ENCODE results near the gene PURB.

Gene PURB

DNA sequence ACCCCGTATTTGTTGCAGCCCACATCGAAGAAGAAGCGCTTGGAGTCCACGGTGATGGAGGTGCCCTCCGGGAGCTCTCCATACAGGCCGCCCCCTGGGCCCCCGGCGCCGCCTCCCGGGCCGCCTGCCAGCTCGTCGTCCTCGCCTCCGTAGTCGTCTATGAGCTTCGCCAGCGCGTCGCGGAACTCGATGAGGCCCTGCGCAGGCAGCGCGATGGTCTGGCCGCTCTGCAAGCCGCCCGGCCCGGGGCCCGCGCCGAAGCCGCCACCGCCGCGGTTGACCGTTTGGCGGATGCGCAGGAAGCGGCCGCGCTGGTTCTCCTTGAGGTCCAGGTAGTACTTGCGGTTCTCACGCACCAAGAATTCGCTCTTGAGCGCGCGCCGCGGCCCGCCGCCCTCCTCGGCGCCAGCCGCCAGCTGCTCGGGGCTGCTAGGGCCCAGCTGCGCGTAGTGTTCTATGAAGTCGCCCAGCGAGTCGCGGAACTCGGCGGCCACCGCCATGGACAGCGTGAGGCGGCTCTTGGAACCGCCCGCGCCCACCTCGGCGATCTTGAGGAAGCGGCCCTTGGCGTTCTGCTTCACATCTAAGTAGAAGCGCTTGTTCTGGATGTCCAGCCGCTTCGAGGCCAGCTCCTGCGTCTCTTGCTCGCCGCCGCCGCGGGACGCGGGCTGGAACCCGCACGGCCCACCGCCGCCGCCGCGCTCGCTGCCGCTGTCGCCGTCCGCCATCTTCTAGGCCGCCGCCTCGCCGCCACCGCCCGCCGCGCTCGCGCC is 523 bp downstream of the PURB start:
- Histone ChIP-seq H3K4me3 (ENCODE audit: control insufficient read depth in 1 of 7, extremely low read depth in 1 of 7, insufficient read depth in 4 of 7, low read depth in 2 of 7, low read length in 6 of 7) (peak overlapping the region; percentile 76 to 96 (median 88)), H3K36me3 (ENCODE audit: control insufficient read depth in 4 of 4, insufficient read depth in 4 of 4, low read length in 3 of 4) (peaks cover 4 to 19% (median 6%) of the 10 kb centered on the region in 4 experiments), H3K9me3 (ENCODE audit: control extremely low read depth in 1 of 5, control insufficient read depth in 4 of 5, insufficient read depth in 2 of 5, low read depth in 1 of 5, low read length in 4 of 5) (no peaks in the 10 kb centered on the region), H3K27me3 (replicated peaks in 2 of 5; ENCODE audit: control insufficient read depth in 4 of 5, insufficient read depth in 5 of 5, low read length in 4 of 5) (no peaks in the 10 kb centered on the region), H3K4me1 (ENCODE audit: control extremely low read depth in 1 of 4, control insufficient read depth in 4 of 4, insufficient read depth in 4 of 4, low read length in 3 of 4) (peaks cover 39 to 64% (median 52%) of the 10 kb centered on the region in 4 experiments), H3K27ac (ENCODE audit: insufficient read depth in 1 of 2, low read depth in 1 of 2, low read length in 2 of 2, poor library complexity in 1 of 2, severe bottlenecking in 2 of 2) (peak overlapping the region; percentile 84 to 94)
- peak; percentile 56 to 76 (median 71) for DNase-seq
- ChIA-PET POLR2A (interaction anchor here (0.7 to 2.7 kb wide), 8 partner anchors 11 to 227 kb away, joined by 3 to 22 read pairs (median 6); partner anchors contain the start of genes H2AZ2 and TBRG4), CTCF (interaction anchor here (1.0 to 2.0 kb wide), 9 partner anchors 9 to 93 kb away, joined by 3 to 6 read pairs (median 3); partner anchors contain the start of gene H2AZ2)
- 0% methylated on average over 106 of the region's 107 CpGs for WGBS (ENCODE audit: insufficient coverage)

DNA sequence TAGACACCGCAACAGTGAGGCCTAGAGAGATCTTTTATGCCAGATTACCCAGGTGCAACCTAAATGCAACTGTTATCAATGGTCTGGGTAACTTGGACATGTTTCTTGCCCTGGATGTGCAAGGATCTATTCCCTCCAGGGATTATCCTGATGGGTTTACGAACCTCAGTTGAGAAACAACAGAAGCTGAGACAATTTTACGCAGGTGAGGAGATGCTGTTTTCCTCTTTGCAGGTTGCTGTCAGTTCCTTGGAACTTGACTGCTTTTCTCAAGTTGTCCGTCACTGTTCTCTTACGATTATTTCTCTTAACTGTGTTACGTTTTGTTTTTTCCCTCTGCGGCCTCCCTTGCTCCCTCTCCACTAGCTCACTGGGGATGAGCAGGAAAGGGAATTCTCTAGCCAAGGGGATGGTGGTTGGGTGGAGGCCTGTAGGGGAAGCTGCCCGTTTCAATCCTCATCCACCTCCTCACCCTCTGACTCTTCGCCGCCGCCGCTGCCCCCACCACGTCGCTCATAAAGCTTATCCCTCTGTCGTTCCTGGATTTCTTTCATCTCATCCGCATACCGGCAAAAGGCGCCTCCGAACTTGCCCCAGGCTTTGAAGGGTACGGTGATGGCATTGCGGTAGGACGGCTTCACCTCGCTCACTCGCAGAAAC is 1.2 kb downstream of the PURB start:
- H3K27me3 ChIP-seq (replicated peaks in 2 of 5; ENCODE audit: control insufficient read depth in 4 of 5, insufficient read depth in 5 of 5, low read length in 4 of 5) = no peaks in the 10 kb centered on the region
- H3K36me3 ChIP-seq (ENCODE audit: control insufficient read depth in 4 of 4, insufficient read depth in 4 of 4, low read length in 3 of 4) = peaks cover 4 to 22% (median 7%) of the 10 kb centered on the region in 4 experiments
- no peak for DNase-seq
- peak overlapping the region; percentile 84 to 94 for H3K27ac ChIP-seq (ENCODE audit: insufficient read depth in 1 of 2, low read depth in 1 of 2, low read length in 2 of 2, poor library complexity in 1 of 2, severe bottlenecking in 2 of 2)
- WGBS (ENCODE audit: insufficient coverage) = 45% methylated on average over 9 of the region's 24 CpGs
- peaks cover 40 to 66% (median 56%) of the 10 kb centered on the region in 4 experiments for H3K4me1 ChIP-seq (ENCODE audit: control extremely low read depth in 1 of 4, control insufficient read depth in 4 of 4, insufficient read depth in 4 of 4, low read length in 3 of 4)
- ChIA-PET POLR2A (interaction anchor here (0.8 to 2.7 kb wide), 4 partner anchors 16 to 36 kb away, joined by 3 to 22 read pairs (median 6); partner anchors contain the start of gene H2AZ2), CTCF (interaction anchor here (1.0 to 1.6 kb wide), 3 partner anchors 8 to 27 kb away, joined by 3 to 6 read pairs (median 4); no protein-coding TSS in a partner anchor)
- H3K4me3 ChIP-seq (ENCODE audit: control insufficient read depth in 1 of 7, extremely low read depth in 1 of 7, insufficient read depth in 4 of 7, low read depth in 2 of 7, low read length in 6 of 7) = peak overlapping the region; percentile 76 to 96 (median 88)
- H3K9me3 ChIP-seq (ENCODE audit: control extremely low read depth in 1 of 5, control insufficient read depth in 4 of 5, insufficient read depth in 2 of 5, low read depth in 1 of 5, low read length in 4 of 5) = no peaks in the 10 kb centered on the region

DNA sequence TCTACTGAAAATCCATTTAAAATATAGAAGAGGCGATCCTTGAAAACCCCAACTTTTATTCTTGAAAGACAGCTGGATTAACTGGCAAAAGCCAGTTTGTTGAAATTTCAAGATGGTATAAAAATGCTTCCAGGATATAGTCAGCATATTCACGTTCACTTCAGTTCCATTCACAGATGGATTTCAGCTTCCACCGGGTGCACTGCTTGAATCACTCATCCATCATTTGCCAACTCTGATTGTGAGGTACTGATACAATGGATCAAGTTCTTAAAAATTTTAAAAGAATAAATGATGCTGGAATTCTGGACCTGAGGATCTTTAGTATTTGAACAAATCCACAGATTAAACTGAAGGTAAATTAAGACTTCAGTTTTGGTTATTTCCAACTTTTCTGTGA is 2.4 kb downstream of the PURB start:
- Histone ChIP-seq H3K27me3 (replicated peaks in 2 of 5; ENCODE audit: control insufficient read depth in 4 of 5, insufficient read depth in 5 of 5, low read length in 4 of 5) (no peaks in the 10 kb centered on the region), H3K4me1 (ENCODE audit: control extremely low read depth in 1 of 4, control insufficient read depth in 4 of 4, insufficient read depth in 4 of 4, low read length in 3 of 4) (peaks cover 40 to 66% (median 56%) of the 10 kb centered on the region in 4 experiments), H3K36me3 (ENCODE audit: control insufficient read depth in 4 of 4, insufficient read depth in 4 of 4, low read length in 3 of 4) (peaks cover 4 to 22% (median 7%) of the 10 kb centered on the region in 4 experiments), H3K4me3 (ENCODE audit: control insufficient read depth in 1 of 7, extremely low read depth in 1 of 7, insufficient read depth in 4 of 7, low read depth in 2 of 7, low read length in 6 of 7) (peak overlapping the region in 3 of 7 experiments; percentile 73 to 91 (median 76)), H3K9me3 (ENCODE audit: control extremely low read depth in 1 of 5, control insufficient read depth in 4 of 5, insufficient read depth in 2 of 5, low read depth in 1 of 5, low read length in 4 of 5) (no peaks in the 10 kb centered on the region), H3K27ac (ENCODE audit: insufficient read depth in 1 of 2, low read depth in 1 of 2, low read length in 2 of 2, poor library complexity in 1 of 2, severe bottlenecking in 2 of 2) (peak overlapping the region in 1 of 2 experiments; percentile 65)
- ChIA-PET POLR2A (no interaction called here), CTCF (interaction anchor here (1.5 to 3.5 kb wide), 4 partner anchors 11 to 91 kb away, joined by 5 to 22 read pairs (median 8); no protein-coding TSS in a partner anchor)
- DNase-seq = no peak
- no CpG with 5 or more reads among the region's 3 CpGs for WGBS (ENCODE audit: insufficient coverage)

DNA sequence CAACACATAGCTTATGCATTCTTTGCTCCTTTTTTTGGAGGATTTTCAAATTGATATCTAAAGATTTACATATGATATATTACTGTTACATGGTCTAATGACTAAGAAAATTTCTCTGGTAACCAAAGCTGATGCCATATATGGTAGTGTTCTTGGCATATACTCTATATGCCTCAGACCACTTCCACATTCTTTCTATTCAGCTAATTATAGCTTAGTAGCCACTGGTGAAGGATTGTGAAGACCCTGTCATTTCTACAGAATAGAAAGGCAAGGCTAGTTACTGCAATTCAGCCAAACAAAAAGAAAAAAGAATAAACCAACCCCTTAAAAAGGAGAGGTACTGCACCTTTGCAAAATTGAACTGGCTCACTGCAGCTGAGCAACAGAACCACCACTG is 3.7 kb downstream of the PURB start:
- Histone ChIP-seq H3K4me1 (ENCODE audit: control extremely low read depth in 1 of 4, control insufficient read depth in 4 of 4, insufficient read depth in 4 of 4, low read length in 3 of 4) (peaks cover 40 to 65% (median 56%) of the 10 kb centered on the region in 4 experiments), H3K9me3 (ENCODE audit: control extremely low read depth in 1 of 5, control insufficient read depth in 4 of 5, insufficient read depth in 2 of 5, low read depth in 1 of 5, low read length in 4 of 5) (no peaks in the 10 kb centered on the region), H3K4me3 (ENCODE audit: control insufficient read depth in 1 of 7, extremely low read depth in 1 of 7, insufficient read depth in 4 of 7, low read depth in 2 of 7, low read length in 6 of 7) (peak overlapping the region in 6 of 7 experiments; percentile 37 to 76 (median 66)), H3K27ac (ENCODE audit: insufficient read depth in 1 of 2, low read depth in 1 of 2, low read length in 2 of 2, poor library complexity in 1 of 2, severe bottlenecking in 2 of 2) (peak overlapping the region in 1 of 2 experiments; percentile 68), H3K27me3 (replicated peaks in 2 of 5; ENCODE audit: control insufficient read depth in 4 of 5, insufficient read depth in 5 of 5, low read length in 4 of 5) (no peaks in the 10 kb centered on the region), H3K36me3 (ENCODE audit: control insufficient read depth in 4 of 4, insufficient read depth in 4 of 4, low read length in 3 of 4) (peaks cover 6 to 22% (median 7%) of the 10 kb centered on the region in 4 experiments)
- DNase-seq = peak in 2 of 3 donors; percentile 61 to 63
- CTCF ChIA-PET = interaction anchor here (0.6 to 3.5 kb wide), 14 partner anchors 9 to 117 kb away, joined by 3 to 22 read pairs (median 4); partner anchors contain the start of gene H2AZ2
- POLR2A ChIA-PET = interaction anchor here (0.7 to 1.1 kb wide), 3 partner anchors 24 to 122 kb away, joined by 3 read pairs; no protein-coding TSS in a partner anchor

DNA sequence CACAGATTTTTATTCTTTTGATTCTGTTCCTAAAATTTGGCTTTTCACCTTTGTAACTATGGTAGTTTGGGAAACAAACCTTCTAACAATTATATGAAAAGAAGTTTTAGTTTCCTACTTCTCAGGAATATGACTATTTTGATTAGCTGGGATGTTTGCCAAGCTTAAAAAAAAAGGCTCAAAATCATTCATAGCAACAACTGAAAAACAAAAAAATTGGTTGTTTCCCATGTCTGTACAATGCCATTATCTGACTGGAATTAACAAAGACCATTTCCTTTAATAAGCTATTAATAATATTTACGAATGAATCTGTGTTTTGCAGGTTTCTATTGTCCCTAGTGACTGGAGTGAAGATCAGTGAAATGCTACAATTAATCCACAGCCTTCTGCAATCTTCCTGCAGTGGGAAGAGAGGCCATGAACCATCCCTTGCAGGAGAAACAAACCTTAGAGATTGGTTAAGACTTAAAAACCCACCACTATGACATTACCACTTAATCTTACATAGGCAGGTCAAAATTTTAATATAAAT is 4.2 kb downstream of the PURB start:
- ChIA-PET CTCF (interaction anchor here (1.0 to 3.5 kb wide), 11 partner anchors 8 to 93 kb away, joined by 3 to 22 read pairs (median 4); partner anchors contain the start of gene H2AZ2), POLR2A (interaction anchor here (0.9 to 1.1 kb wide), 2 partner anchors 23 to 102 kb away, joined by 3 read pairs; no protein-coding TSS in a partner anchor)
- Histone ChIP-seq H3K36me3 (ENCODE audit: control insufficient read depth in 4 of 4, insufficient read depth in 4 of 4, low read length in 3 of 4) (peaks cover 6 to 22% (median 7%) of the 10 kb centered on the region in 4 experiments), H3K9me3 (ENCODE audit: control extremely low read depth in 1 of 5, control insufficient read depth in 4 of 5, insufficient read depth in 2 of 5, low read depth in 1 of 5, low read length in 4 of 5) (no peaks in the 10 kb centered on the region), H3K27ac (ENCODE audit: insufficient read depth in 1 of 2, low read depth in 1 of 2, low read length in 2 of 2, poor library complexity in 1 of 2, severe bottlenecking in 2 of 2) (peak overlapping the region in 1 of 2 experiments; percentile 68), H3K4me1 (ENCODE audit: control extremely low read depth in 1 of 4, control insufficient read depth in 4 of 4, insufficient read depth in 4 of 4, low read length in 3 of 4) (peaks cover 38 to 60% (median 52%) of the 10 kb centered on the region in 4 experiments), H3K27me3 (replicated peaks in 2 of 5; ENCODE audit: control insufficient read depth in 4 of 5, insufficient read depth in 5 of 5, low read length in 4 of 5) (no peaks in the 10 kb centered on the region), H3K4me3 (ENCODE audit: control insufficient read depth in 1 of 7, extremely low read depth in 1 of 7, insufficient read depth in 4 of 7, low read depth in 2 of 7, low read length in 6 of 7) (peak overlapping the region in 6 of 7 experiments; percentile 37 to 76 (median 66))
- WGBS (ENCODE audit: insufficient coverage) = no CpG with 5 or more reads among the region's 1 CpG
- no peak for DNase-seq

DNA sequence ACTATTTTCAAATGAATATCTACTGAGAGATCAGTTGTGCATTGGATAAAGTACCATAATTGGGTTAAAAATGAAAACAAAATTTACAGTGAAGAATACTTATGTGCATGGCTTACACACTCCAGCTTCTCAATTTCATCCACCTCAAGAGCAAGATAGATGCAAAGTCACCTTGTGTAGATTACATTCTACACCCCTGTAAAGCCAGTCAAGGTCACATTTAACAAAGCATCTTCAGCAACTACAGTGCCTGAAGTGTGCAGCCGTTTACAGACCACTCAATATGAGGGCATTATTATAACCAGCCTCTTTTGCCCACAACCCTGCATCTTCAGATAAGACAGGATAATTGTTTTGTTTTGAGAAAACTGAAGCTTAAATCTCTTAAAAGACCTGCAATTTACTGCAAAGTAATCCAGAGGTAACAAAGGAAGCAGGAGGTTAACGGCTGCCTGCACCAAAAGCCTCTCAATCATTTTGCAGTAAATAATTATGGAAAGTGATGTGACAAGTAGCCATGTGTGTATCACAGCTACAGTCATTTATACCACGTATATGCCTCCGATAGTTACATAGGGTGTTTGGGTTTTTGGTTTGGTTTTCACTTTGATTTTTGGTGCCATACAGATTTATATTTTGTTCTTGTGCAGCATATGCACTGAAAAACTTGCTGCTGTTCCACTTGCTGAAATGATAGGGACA is 4.9 kb downstream of the PURB start:
- ChIA-PET CTCF (interaction anchor here (1.2 to 3.5 kb wide), 6 partner anchors 14 to 40 kb away, joined by 3 to 22 read pairs (median 4); no protein-coding TSS in a partner anchor), POLR2A (interaction anchor here (1.1 kb wide), 1 partner anchor 103 kb away, joined by 3 read pairs; no protein-coding TSS in a partner anchor)
- DNase-seq = peak in 2 of 3 donors; percentile 21 to 33
- Histone ChIP-seq H3K36me3 (ENCODE audit: control insufficient read depth in 4 of 4, insufficient read depth in 4 of 4, low read length in 3 of 4) (peaks cover 6 to 22% (median 7%) of the 10 kb centered on the region in 4 experiments), H3K4me3 (ENCODE audit: control insufficient read depth in 1 of 7, extremely low read depth in 1 of 7, insufficient read depth in 4 of 7, low read depth in 2 of 7, low read length in 6 of 7) (peak overlapping the region in 6 of 7 experiments; percentile 37 to 76 (median 62)), H3K27me3 (replicated peaks in 2 of 5; ENCODE audit: control insufficient read depth in 4 of 5, insufficient read depth in 5 of 5, low read length in 4 of 5) (no peaks in the 10 kb centered on the region), H3K27ac (ENCODE audit: insufficient read depth in 1 of 2, low read depth in 1 of 2, low read length in 2 of 2, poor library complexity in 1 of 2, severe bottlenecking in 2 of 2) (peak overlapping the region in 1 of 2 experiments; percentile 68), H3K9me3 (ENCODE audit: control extremely low read depth in 1 of 5, control insufficient read depth in 4 of 5, insufficient read depth in 2 of 5, low read depth in 1 of 5, low read length in 4 of 5) (no peaks in the 10 kb centered on the region), H3K4me1 (ENCODE audit: control extremely low read depth in 1 of 4, control insufficient read depth in 4 of 4, insufficient read depth in 4 of 4, low read length in 3 of 4) (peaks cover 36 to 56% (median 48%) of the 10 kb centered on the region in 4 experiments)
- WGBS (ENCODE audit: insufficient coverage) = 0% methylated on average over 1 of the region's 4 CpGs

All from common myeloid progenitor, CD34-positive (primary cell).